DOHH2 (cell line): ENCODE measurements around the gene CNNM3.

Source experiments
- H3F3A ChIP-seq: fragments of 200-600 bp; sonication (generic), shearing (Covaris generic); 2 replicates; pipeline ENCODE4 v1.6.0; 2016; ENCODE audit warnings: antibody characterized with exemption, mild to moderate bottlenecking; ENCODE audit not compliant: control insufficient read depth, insufficient read depth
- H3K27ac ChIP-seq: fragments of 200-600 bp; sonication (generic); 2 replicates; pipeline ENCODE4 v1.5.1; 2014; ENCODE audit warnings: low read depth, mild to moderate bottlenecking, low read length, moderate library complexity
- H3K27me3 ChIP-seq: fragments of 200-600 bp; sonication (generic); 2 replicates; pipeline ENCODE4 v1.6.1; 2014; ENCODE audit warnings: mild to moderate bottlenecking, low read length, mixed read lengths; ENCODE audit not compliant: control insufficient read depth
- H3K36me3 ChIP-seq: fragments of 200-600 bp; sonication (generic); 2 replicates; pipeline ENCODE4 v1.6.1; 2014; ENCODE audit warnings: mild to moderate bottlenecking, low read length, moderate library complexity, mixed read lengths; ENCODE audit not compliant: control insufficient read depth
- H3K4me1 ChIP-seq: fragments of 200-600 bp; sonication (generic); 2 replicates; pipeline ENCODE4 v1.6.1; 2014; ENCODE audit warnings: mild to moderate bottlenecking, low read length, mixed read lengths; ENCODE audit not compliant: control insufficient read depth
- H3K4me2 ChIP-seq: fragments of 200-600 bp; sonication (generic); 2 replicates; pipeline ENCODE4 v1.6.0; 2014; ENCODE audit warnings: mild to moderate bottlenecking, low read length, moderate library complexity
- H3K4me3 ChIP-seq: fragments of 200-600 bp; sonication (generic); 2 replicates; pipeline ENCODE4 v1.5.1; 2014; ENCODE audit warnings: mild to moderate bottlenecking, low read length, mixed read lengths
- H3K79me2 ChIP-seq: fragments of 200-600 bp; sonication (generic); 2 replicates; pipeline ENCODE4 v1.6.1; 2014; ENCODE audit warnings: mild to moderate bottlenecking, low read length, mixed read lengths; ENCODE audit not compliant: control insufficient read depth
- H3K9me2 ChIP-seq: fragments of 200-600 bp; sonication (generic); replicated peaks from 2 replicates; pipeline ENCODE4 v1.6.1; 2014; ENCODE audit warnings: mild to moderate bottlenecking, low read length, mixed read lengths; ENCODE audit not compliant: control insufficient read depth
- H3K9me3 ChIP-seq: fragments of 200-600 bp; sonication (generic); 2 replicates; pipeline ENCODE4 v1.6.1; 2014; ENCODE audit warnings: antibody characterized with exemption, low read length, mixed read lengths; ENCODE audit not compliant: control insufficient read depth, insufficient read depth
- H4K20me1 ChIP-seq: fragments of 200-600 bp; sonication (generic); 2 replicates; pipeline ENCODE4 v1.6.0; 2014; ENCODE audit warnings: low read depth, mild to moderate bottlenecking, antibody characterized with exemption, low read length, moderate library complexity; ENCODE audit not compliant: control insufficient read depth, insufficient read depth
- EZH2phosphoT487 ChIP-seq: fragments of 200-600 bp; sonication (generic); IDR thresholded peaks from 2 replicates; pipeline ENCODE4 v1.6.1; 2017; ENCODE audit warnings: borderline replicate concordance, mild to moderate bottlenecking, antibody characterized with exemption, low read length, moderate library complexity, mixed read lengths
- TF ChIP-seq, protein P1 (sequence below): fragments of 200-600 bp; sonication (generic); IDR thresholded peaks from one replicate; pipeline ENCODE4 v1.5.1; 2014; ENCODE audit warnings: antibody characterized with exemption, mild to moderate bottlenecking, low read depth, low read length; ENCODE audit not compliant: poor library complexity, severe bottlenecking

CNNM3 gene

DNA sequence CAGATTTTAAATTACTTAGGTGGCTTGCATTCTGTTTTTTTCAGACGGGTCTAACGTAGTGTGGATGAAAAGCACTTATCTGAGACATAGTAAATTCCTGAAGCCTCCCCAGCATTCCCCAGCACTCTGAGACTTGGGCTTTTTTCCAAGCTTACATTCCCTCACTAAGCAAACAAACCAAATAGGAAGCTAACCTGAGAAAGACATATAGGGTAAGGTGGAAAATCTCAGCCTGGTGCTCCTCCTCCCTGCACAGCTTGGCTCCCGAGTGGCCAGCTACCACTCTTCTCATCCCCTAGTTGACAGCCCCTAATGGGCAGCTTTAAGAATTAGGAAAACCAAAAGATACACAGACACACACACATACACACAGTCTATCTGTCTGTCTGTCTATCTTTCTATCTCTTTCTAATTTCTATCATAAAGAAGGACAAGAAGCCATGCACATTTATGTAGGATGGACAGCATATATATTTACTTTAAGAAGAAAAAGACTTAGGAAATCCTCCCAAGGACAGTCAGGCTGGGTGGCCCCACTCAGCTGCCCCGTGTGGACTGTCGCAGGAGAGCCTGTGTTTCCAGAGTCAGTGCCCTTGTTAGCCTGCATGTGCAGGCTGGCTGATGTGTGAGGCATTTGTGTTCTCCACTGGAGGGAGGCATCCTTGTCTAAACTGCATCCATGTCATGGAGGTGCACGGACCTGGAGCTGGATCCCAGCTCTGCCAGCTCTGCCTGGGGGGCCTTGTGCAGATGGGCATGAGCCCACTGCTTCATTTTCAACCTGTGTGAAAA is 8.2 kb downstream of the CNNM3 start:
- H3K36me3 ChIP-seq, result peaks cover 68% of the 10 kb centered on the region
- peaks cover 18% of the 10 kb centered on the region for H3K4me1 ChIP-seq
- H3K79me2 ChIP-seq, result peaks cover 56% of the 10 kb centered on the region
- TF ChIP-seq, protein P1, sequence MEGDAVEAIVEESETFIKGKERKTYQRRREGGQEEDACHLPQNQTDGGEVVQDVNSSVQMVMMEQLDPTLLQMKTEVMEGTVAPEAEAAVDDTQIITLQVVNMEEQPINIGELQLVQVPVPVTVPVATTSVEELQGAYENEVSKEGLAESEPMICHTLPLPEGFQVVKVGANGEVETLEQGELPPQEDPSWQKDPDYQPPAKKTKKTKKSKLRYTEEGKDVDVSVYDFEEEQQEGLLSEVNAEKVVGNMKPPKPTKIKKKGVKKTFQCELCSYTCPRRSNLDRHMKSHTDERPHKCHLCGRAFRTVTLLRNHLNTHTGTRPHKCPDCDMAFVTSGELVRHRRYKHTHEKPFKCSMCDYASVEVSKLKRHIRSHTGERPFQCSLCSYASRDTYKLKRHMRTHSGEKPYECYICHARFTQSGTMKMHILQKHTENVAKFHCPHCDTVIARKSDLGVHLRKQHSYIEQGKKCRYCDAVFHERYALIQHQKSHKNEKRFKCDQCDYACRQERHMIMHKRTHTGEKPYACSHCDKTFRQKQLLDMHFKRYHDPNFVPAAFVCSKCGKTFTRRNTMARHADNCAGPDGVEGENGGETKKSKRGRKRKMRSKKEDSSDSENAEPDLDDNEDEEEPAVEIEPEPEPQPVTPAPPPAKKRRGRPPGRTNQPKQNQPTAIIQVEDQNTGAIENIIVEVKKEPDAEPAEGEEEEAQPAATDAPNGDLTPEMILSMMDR, result no peak
- no peak overlapping the region for H3K27ac ChIP-seq
- no peaks in the 10 kb centered on the region for H3K9me3 ChIP-seq
- H3K27me3 ChIP-seq, result no peaks in the 10 kb centered on the region
- H3K4me3 ChIP-seq, result no peak overlapping the region
- no peak overlapping the region for H3K4me2 ChIP-seq
- no peaks in the 10 kb centered on the region for H3F3A ChIP-seq
- peaks cover 14% of the 10 kb centered on the region; the same call in 1 of the 2 replicates for H4K20me1 ChIP-seq
- no peaks in the 10 kb centered on the region for H3K9me2 ChIP-seq

DNA sequence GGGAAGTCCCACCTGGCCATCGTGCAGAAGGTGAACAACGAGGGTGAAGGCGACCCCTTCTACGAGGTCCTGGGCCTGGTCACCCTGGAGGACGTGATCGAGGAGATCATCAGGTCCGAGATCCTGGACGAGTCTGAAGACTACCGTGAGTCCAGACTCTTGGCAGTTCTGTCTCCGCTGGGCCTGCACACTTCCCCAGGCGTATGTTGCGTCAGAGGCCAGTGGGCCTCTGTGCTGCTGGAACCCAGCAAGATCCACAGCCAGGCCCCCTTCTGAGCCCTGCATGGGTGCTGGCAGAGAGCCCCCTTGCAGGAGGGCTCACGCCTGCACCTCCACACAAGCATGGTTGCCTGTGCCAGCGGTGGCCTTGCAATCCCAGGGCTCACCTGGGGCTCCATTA is 9.0 kb downstream of the CNNM3 start:
- Histone ChIP-seq H3K9me3 (no peaks in the 10 kb centered on the region), H3K9me2 (no peaks in the 10 kb centered on the region), H4K20me1 (peaks cover 10% of the 10 kb centered on the region; the same call in 1 of the 2 replicates), H3K4me3 (no peak overlapping the region), H3K4me2 (no peak overlapping the region), H3K27me3 (no peaks in the 10 kb centered on the region), H3K79me2 (peaks cover 48% of the 10 kb centered on the region), H3F3A (no peaks in the 10 kb centered on the region), H3K27ac (no peak overlapping the region), H3K4me1 (peaks cover 12% of the 10 kb centered on the region), H3K36me3 (peaks cover 68% of the 10 kb centered on the region)
- TF ChIP-seq EZH2phosphoT487, result no peak
- TF ChIP-seq, protein P1, result no peak

DNA sequence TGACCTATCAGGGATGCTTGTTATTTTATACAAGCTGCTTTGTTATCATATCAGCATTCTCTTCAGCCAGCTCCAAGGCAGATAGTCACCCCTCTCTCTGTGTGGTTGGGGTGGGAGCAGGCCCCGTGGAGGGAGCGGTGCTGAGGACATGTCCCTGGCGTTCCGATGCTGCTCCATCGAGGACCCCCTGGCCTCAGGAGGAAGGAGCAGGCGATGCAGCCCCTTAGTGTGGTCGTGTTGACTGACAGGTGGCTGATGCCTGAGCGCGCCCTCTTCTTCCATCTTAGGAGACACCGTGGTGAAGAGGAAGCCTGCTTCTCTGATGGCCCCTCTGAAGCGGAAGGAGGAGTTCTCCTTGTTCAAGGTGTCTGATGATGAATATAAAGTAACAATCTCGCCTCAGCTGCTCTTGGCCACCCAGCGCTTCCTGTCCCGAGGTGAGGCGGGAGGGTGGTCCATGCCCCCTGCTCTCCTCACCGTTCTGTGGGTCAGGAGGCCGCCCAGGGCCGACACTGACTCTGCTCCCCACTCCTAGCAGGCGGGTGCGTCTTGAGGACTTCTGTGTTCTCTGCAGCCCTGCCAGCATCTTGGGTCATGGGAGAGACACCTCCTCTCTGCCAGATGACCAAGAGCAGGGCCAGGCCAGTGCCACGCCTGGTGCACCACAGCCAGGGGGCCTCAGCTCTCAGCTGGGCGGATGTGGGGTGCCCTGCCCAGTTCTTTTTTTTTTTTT is 10.6 kb downstream of the CNNM3 start:
- no peak overlapping the region for H3K4me2 ChIP-seq
- peaks cover 31% of the 10 kb centered on the region for H3K79me2 ChIP-seq
- TF ChIP-seq, protein P1, result no peak
- TF ChIP-seq EZH2phosphoT487, result no peak
- H3K9me2 ChIP-seq, result no peaks in the 10 kb centered on the region
- no peaks in the 10 kb centered on the region for H3K4me1 ChIP-seq
- no peaks in the 10 kb centered on the region for H3K27me3 ChIP-seq
- H3K9me3 ChIP-seq, result no peaks in the 10 kb centered on the region
- peaks cover 69% of the 10 kb centered on the region for H3K36me3 ChIP-seq
- H3K27ac ChIP-seq, result no peak overlapping the region
- H3K4me3 ChIP-seq, result no peak overlapping the region
- H3F3A ChIP-seq, result no peaks in the 10 kb centered on the region
- 0 out of 2 replicates have a peak, but pooled peaks cover 2% of the 10 kb centered on the region for H4K20me1 ChIP-seq
